ENCODE measurements around the gene PDIA2. TPM values are rescaled to one million over a fixed set of nuclear protein-coding genes. Genes with fewer than 3 reads are reported as not detected.

PDIA2 gene
- total and polyA plus RNA-seq, 10 of the 15 experiments (the other 5 are each of a cell fraction or from before 2014, with no cell fraction given): 0.11 to 0.36 TPM; not detected in 8

- ChIA-PET SMC1A (ENCODE audit: uncharacterized antibody, unreplicated experiment) (no interaction called here), RAD21 (ENCODE audit: unreplicated experiment) (interaction anchor here (1.1 kb wide), 1 partner anchor 31 kb away, joined by 4 read pairs; no protein-coding TSS in a partner anchor), POLR2A (no interaction called here), CTCF (no interaction called here)
- 86% methylated on average over 47 of the region's 52 CpGs for WGBS (ENCODE audit: insufficient coverage, insufficient replicate concordance, low lambda C conversion rate, missing lambda C conversion rate)
- no peaks in the 10 kb centered on the region for H4K20me1 ChIP-seq (ENCODE audit: control insufficient read depth, insufficient read depth)
- ATAC-seq: no peak
- no peak overlapping the region for H2AFZ ChIP-seq (ENCODE audit: control insufficient read depth, low read depth, low read length)
- H3K9me3 ChIP-seq (replicated peaks; ENCODE audit: control insufficient read depth, insufficient read depth, low read length): no peaks in the 10 kb centered on the region
- no peaks in the 10 kb centered on the region; a peak in 1 of 4 replicates for H3K27me3 ChIP-seq (replicated peaks in 1 of 2; ENCODE audit: control insufficient read depth in 2 of 2, insufficient read depth in 2 of 2, low read length in 1 of 2)
- intact Hi-C loops (cut with micrococcal nuclease; ENCODE audit: unreplicated experiment) (no loop called here), in situ Hi-C loops (cut with MboI) (no loop called here)
- H3K27ac ChIP-seq (ENCODE audit: control insufficient read depth, insufficient read depth): no peak overlapping the region
- no peak for FAIRE-seq
- H3K79me2 ChIP-seq (ENCODE audit: control insufficient read depth, insufficient read depth, low read length): no peaks in the 10 kb centered on the region
- H3K4me1 ChIP-seq (ENCODE audit: control insufficient read depth, insufficient read depth, low read length): no peaks in the 10 kb centered on the region
- H3K9ac ChIP-seq (ENCODE audit: control insufficient read depth, insufficient read depth, low read length): no peak overlapping the region
- peaks cover 0 to 6% of the 10 kb centered on the region in 2 experiments; a peak in 2 of 4 replicates for H3K36me3 ChIP-seq (ENCODE audit: control insufficient read depth in 2 of 2, insufficient read depth in 2 of 2, low read length in 1 of 2)
- BruUV-seq (replicated peaks): no TSS peak
- no peak for DNase-seq (ENCODE audit: low read depth, low spot score)
- H3K4me2 ChIP-seq (ENCODE audit: control insufficient read depth, insufficient read depth): no peak overlapping the region
- H3K4me3 ChIP-seq: no peak overlapping the region
- TF ChIP-seq PKNOX1 (IDR thresholded peaks at IDR 0.05) (no peak), BCLAF1 (IDR thresholded peaks at IDR 0.05) (no peak), HCFC1 (IDR thresholded peaks at IDR 0.05; ENCODE audit: low read length) (no peak), POU2F2 (IDR thresholded peaks at IDR 0.05; ENCODE audit: borderline replicate concordance, low read depth, low read length) (no peak), RUNX3 (IDR thresholded peaks at IDR 0.05; ENCODE audit: low read length) (no peak), IRF5 (IDR thresholded peaks at IDR 0.05; ENCODE audit: borderline replicate concordance) (no peak), ATF2 (IDR thresholded peaks at IDR 0.05; ENCODE audit: low read length) (no peak), YY1 (IDR thresholded peaks at IDR 0.05; ENCODE audit: low read depth, low read length) (no peak), NFYA (IDR thresholded peaks at IDR 0.05; ENCODE audit: borderline replicate concordance, low read depth, low read length) (no peak), CREB1 (IDR thresholded peaks at IDR 0.05; ENCODE audit: low read depth) (no peak), ESRRA (IDR thresholded peaks at IDR 0.05; ENCODE audit: low read length) (no peak), KLF5 (IDR thresholded peaks at IDR 0.05; ENCODE audit: partially characterized antibody) (no peak), FOS (IDR thresholded peaks at IDR 0.05; ENCODE audit: borderline replicate concordance, extremely low read depth, insufficient read length) (no peak), IKZF1 (conservative IDR thresholded peaks at IDR 0.05) (no peak), NFXL1 (IDR thresholded peaks at IDR 0.05; ENCODE audit: borderline replicate concordance) (no peak), HDGF (IDR thresholded peaks at IDR 0.05) (no peak)
Measured at GRCh38 chr16:284204-285120, 1.5 kb downstream of the PDIA2 start.
